ENCODE measurements around the gene GUCA2B.

Gene GUCA2B

DNA sequence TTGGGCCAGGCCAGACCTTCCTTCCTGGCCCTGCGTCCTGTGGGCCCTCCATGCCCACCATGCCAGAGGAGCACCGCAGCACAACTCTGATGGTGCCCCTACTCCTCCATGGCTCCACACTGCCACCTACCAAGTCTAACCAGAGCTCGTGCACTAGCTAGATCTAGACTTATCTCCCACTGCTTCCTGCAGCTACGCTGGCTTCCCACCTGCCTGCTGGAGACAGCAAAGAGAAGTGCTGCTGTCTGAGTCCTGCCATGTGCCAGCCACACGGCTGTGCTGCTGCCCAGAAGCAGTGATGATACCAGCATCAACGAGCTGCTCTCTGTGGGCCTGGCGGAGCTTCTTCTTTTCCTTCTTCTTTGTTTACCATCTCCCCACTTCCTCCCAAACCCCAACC is 4.5 kb downstream of the GUCA2B start:
- Histone ChIP-seq H3K9ac (ENCODE audit: low read length) (no peak overlapping the region), H3K27me3 (ENCODE audit: control insufficient read depth in 1 of 2, insufficient read depth in 2 of 2, low read length in 2 of 2) (peaks cover 0 to 3% of the 10 kb centered on the region in 2 donors), H3K9me3 (ENCODE audit: low read length) (peaks cover 17% of the 10 kb centered on the region), H3K36me3 (ENCODE audit: insufficient read depth, low read length) (no peaks in the 10 kb centered on the region), H3K4me1 (ENCODE audit: insufficient read depth, low read length) (no peaks in the 10 kb centered on the region), H3K4me3 (ENCODE audit: low read depth in 1 of 2, low read length in 2 of 2) (no peak overlapping the region), H3K27ac (ENCODE audit: low read depth, low read length) (no peak overlapping the region)

DNA sequence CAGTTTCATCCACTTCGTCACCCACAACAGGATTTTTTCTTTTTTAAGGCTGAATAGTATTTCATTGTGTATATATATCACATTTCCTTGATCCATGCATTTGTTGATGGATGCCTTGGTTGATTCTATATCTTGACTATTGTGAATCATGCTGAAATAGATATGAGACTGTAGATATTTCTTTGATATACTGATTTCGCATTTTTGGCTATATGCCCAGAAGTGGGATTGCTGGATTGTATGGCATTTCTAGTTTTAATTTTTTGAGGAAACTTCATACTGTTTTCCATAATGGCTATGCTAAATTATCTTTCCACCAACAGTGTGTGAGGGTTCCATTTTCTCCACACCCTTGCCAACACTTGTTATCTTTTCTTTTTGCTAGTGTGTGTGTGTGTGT is 5.0 kb downstream of the GUCA2B start:
- Histone ChIP-seq H3K27me3 (ENCODE audit: control insufficient read depth in 1 of 2, insufficient read depth in 2 of 2, low read length in 2 of 2) (peaks cover 0 to 3% of the 10 kb centered on the region in 2 donors), H3K27ac (ENCODE audit: low read depth, low read length) (no peak overlapping the region), H3K9me3 (ENCODE audit: low read length) (peaks cover 17% of the 10 kb centered on the region), H3K9ac (ENCODE audit: low read length) (no peak overlapping the region), H3K4me1 (ENCODE audit: insufficient read depth, low read length) (no peaks in the 10 kb centered on the region), H3K4me3 (ENCODE audit: low read depth in 1 of 2, low read length in 2 of 2) (no peak overlapping the region), H3K36me3 (ENCODE audit: insufficient read depth, low read length) (no peaks in the 10 kb centered on the region)

DNA sequence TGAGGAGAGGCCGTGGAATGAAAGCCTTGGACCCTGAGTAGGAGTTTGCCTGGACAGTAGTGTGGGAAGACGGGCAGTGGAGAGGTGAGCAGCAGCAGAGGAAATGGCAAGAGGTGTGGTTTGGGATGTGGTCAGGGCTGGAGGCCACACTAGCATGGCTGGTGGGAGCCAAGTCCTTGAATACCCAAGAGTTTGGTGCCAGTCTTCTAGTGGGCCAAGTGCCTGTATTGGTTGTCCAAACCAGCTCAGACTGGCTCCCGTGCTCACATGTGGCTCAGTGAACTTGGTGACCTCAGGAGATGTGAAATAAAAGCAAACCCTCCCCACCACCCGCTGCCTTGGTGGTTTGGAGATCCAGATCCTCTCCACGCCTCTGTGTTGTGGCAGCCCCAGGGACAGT is 9.0 kb downstream of the GUCA2B start:
- Histone ChIP-seq H3K27me3 (ENCODE audit: control insufficient read depth in 1 of 2, insufficient read depth in 2 of 2, low read length in 2 of 2) (no peaks in the 10 kb centered on the region), H3K4me3 (ENCODE audit: low read depth in 1 of 2, low read length in 2 of 2) (no peak overlapping the region), H3K9ac (ENCODE audit: low read length) (no peak overlapping the region), H3K36me3 (ENCODE audit: insufficient read depth, low read length) (no peaks in the 10 kb centered on the region), H3K27ac (ENCODE audit: low read depth, low read length) (no peak overlapping the region), H3K4me1 (ENCODE audit: insufficient read depth, low read length) (peaks cover 6% of the 10 kb centered on the region), H3K9me3 (ENCODE audit: low read length) (peaks cover 17% of the 10 kb centered on the region)

DNA sequence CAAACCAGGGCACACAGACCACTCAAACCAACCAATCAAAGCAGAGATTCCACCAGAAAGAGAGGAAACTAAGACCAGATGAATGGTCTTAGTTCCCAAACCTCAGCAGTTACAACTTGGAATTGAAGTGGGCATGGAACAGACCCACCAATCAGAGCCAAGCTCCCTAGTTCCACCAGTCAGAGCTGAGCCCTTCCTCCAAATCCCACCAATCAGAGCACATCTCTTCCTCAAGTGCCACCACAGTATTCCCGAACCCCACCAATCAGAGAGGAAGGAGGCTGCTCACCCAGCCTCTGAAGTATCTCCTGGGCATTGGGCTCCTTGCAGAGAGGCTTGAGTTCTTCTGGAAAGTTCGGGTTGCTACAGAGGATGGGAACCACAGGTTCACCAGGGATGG is 9.9 kb downstream of the GUCA2B start:
- peaks cover 17% of the 10 kb centered on the region for H3K9me3 ChIP-seq (ENCODE audit: low read length)
- H3K27me3 ChIP-seq (ENCODE audit: control insufficient read depth in 1 of 2, insufficient read depth in 2 of 2, low read length in 2 of 2) = no peaks in the 10 kb centered on the region
- peaks cover 6% of the 10 kb centered on the region for H3K4me1 ChIP-seq (ENCODE audit: insufficient read depth, low read length)
- H3K36me3 ChIP-seq (ENCODE audit: insufficient read depth, low read length) = no peaks in the 10 kb centered on the region
- H3K4me3 ChIP-seq (ENCODE audit: low read depth in 1 of 2, low read length in 2 of 2) = no peak overlapping the region
- no peak overlapping the region for H3K27ac ChIP-seq (ENCODE audit: low read depth, low read length)
- H3K9ac ChIP-seq (ENCODE audit: low read length) = no peak overlapping the region

DNA sequence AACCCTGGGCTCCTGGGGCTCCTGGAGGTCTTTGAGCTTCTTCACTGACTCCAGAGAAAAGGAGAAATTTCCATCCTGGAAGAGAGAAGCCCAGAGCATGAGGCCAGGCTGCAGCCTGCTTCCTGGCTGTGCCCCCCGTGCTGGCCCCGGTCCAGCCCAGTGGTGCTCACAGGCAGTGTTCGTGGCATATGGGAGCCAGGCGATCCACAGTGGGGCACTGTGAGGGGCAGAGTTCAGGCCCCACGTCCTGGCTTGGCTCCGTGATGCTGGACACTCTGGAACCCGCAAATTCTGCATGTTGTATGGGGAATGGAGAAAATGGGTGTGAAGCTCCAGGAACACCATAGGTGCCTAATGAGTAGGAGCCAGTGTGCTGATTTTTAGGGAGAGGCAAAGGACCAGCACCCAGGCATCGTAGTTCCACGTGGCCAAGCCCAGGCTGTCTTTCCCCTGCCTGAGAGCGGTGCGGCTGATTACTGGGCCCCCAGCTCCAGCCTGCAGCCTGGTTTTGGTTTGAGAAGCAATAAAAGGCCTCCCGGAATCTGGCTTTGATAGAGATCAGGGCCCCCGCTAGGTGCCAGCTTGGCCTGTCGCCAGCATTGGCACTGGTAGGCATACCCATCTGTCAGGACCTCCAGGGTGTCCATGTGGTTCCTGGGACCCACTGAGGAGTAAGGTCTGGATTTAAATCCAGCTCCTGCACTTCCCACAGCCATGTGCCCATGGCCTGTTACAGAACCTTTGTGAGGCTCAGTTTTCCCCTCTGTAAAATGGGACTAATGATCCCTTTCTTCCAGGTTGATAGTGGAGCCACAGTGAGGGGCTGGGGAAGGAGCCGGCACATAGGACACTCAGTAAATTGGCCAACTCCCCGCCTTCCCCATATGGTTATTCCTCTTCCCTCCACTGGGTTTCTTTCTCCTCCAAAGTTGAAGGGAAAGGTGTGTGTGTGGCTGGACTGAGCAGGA is 10.6 kb downstream of the GUCA2B start:
- peaks cover 6% of the 10 kb centered on the region for H3K4me1 ChIP-seq (ENCODE audit: insufficient read depth, low read length)
- peaks cover 17% of the 10 kb centered on the region for H3K9me3 ChIP-seq (ENCODE audit: low read length)
- H3K9ac ChIP-seq (ENCODE audit: low read length) = no peak overlapping the region
- no peak overlapping the region for H3K27ac ChIP-seq (ENCODE audit: low read depth, low read length)
- H3K4me3 ChIP-seq (ENCODE audit: low read depth in 1 of 2, low read length in 2 of 2) = no peak overlapping the region
- no peaks in the 10 kb centered on the region for H3K36me3 ChIP-seq (ENCODE audit: insufficient read depth, low read length)
- no peaks in the 10 kb centered on the region for H3K27me3 ChIP-seq (ENCODE audit: control insufficient read depth in 1 of 2, insufficient read depth in 2 of 2, low read length in 2 of 2)

DNA sequence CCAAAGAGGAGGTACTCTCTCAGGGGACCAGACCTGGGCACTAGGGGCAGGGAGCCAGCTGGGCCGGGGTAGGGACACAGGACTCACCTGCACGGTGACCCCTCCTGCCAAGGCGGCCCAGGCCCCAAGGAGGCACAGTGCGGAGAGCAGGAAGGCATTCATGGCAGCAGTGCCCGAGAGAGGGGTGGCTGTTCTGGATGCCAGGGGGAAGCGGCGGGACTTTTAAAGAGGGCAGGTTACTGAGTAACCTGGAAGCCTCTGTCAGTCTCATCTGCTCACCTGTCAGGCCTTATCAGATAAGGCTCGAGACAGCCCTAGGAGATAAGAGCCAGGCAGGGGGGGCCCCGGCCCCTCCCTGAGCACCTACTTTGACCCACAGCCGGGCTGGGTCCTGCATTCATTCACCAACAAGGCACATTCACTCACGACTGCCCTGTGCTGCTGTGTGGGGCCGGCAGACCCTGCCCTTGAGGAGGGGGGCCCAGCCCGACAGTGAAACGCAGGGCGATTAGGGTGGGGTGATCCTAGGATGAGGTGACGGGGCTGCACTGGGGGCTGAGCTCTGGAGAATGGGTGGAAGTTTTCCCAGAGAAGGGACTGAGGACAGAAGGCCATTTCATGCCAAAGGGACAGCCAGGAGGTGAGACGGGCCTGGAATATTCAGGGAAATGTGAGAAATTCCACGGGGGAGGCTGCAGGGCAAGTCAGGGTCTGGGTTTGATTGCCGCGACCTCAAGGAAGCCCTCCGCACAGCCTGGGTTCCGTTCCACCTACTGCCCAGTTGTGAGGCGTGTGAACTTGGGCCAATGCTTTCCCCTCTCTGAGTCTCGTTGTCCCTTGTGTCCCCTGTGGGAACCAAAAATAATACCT is 11.6 kb downstream of the GUCA2B start, which contains the start of gene GUCA2A:
Gene GUCA2A, minus strand, starts transcription at position 195 of the 870 bp plus-strand sequence. Its CDS starts 33 bp downstream, at position 162.
- Histone ChIP-seq H3K4me1 (ENCODE audit: insufficient read depth, low read length) (peaks cover 6% of the 10 kb centered on the region), H3K36me3 (ENCODE audit: insufficient read depth, low read length) (no peaks in the 10 kb centered on the region), H3K9ac (ENCODE audit: low read length) (no peak within 1 kb of the TSS), H3K27me3 (ENCODE audit: control insufficient read depth in 1 of 2, insufficient read depth in 2 of 2, low read length in 2 of 2) (no peaks in the 10 kb centered on the region), H3K27ac (ENCODE audit: low read depth, low read length) (no peak within 1 kb of the TSS), H3K9me3 (ENCODE audit: low read length) (peaks cover 11% of the 10 kb centered on the region), H3K4me3 (ENCODE audit: low read depth in 1 of 2, low read length in 2 of 2) (no peak within 1 kb of the TSS)

DNA sequence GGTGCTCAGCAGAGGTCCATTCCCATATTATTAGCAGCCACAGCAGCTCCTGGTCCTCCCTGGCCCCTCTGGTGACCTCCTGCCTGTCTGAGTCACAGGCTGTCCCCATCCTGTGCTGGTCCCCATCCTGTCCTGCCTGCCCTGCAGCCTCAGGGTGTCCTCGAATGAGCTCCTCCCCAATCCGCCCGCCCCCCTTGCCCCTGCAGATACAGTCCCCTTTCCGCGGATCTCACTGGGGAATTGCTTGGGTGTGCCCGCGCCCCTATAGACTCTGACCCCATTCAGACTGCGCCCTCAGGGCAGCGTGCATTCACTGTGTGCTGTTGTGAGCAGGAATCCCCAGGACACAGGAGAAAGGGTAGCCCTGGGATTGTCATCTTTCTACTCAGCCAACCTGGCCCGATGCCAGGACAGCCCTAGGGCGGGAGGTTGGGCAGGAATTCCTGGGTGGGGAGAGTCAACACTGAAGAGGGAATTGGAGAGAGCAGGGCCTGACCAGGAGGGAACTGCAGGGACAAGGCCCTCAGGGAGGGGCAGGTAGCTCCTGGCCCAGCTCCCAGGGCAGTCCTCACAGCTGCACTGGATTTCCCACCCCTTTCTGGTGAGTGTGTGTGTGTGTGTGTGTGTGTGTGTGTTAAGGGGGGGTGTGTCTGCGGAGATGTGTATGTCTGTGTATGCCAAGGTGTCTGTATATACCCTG is 12.5 kb downstream of the GUCA2B start:
- H3K36me3 ChIP-seq (ENCODE audit: insufficient read depth, low read length) = no peaks in the 10 kb centered on the region
- peaks cover 6% of the 10 kb centered on the region for H3K4me1 ChIP-seq (ENCODE audit: insufficient read depth, low read length)

DNA sequence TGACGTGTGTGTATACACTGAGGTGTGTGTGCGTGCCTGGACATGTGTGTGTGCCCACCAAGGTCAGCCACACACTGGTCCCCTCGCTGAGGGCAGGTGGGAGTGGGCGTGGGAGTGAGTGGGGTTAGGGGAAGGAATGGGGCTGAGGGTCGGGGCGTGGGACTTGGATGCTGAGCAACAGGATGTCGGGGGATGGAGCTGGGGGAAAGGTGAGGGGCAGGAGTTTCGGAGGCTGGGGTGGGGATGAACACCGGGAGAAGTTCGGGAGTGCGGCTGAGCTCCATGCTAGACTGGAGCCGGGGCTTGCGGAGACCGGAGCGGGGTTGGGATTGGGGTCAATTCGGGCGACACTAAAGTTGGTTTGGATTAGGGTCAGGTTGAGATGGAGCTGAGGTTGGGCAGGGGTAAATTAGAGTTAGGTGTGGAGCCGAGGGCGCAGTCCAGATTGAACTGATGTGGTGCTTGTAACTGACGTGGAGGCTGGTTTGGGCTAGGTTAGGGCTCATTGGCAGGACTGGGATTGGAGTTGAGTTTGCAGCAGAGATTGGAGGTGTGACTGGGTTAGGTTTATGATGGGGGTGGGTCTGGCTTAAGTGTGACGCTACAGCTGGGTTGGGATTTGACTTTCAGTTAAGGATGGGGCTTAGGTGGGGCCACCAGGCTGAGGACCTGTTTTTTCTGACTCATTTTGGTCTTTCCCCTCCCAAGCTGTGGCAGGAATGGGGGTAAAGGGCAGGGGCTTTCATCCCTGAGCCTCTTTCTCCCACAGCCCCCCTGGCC is 14.6 kb downstream of the GUCA2B start:
- Histone ChIP-seq H3K9me3 (ENCODE audit: low read length) (no peaks in the 10 kb centered on the region), H3K27ac (ENCODE audit: low read depth, low read length) (no peak overlapping the region), H3K4me3 (ENCODE audit: low read depth in 1 of 2, low read length in 2 of 2) (no peak overlapping the region), H3K4me1 (ENCODE audit: insufficient read depth, low read length) (peaks cover 11% of the 10 kb centered on the region), H3K36me3 (ENCODE audit: insufficient read depth, low read length) (no peaks in the 10 kb centered on the region), H3K27me3 (ENCODE audit: control insufficient read depth in 1 of 2, insufficient read depth in 2 of 2, low read length in 2 of 2) (no peaks in the 10 kb centered on the region), H3K9ac (ENCODE audit: low read length) (no peak overlapping the region)

More for the DNA sequence above, 12.5 kb downstream of the GUCA2B start:
- H3K27ac ChIP-seq (ENCODE audit: low read depth, low read length) = no peak overlapping the region
- H3K9me3 ChIP-seq (ENCODE audit: low read length) = peaks cover 4% of the 10 kb centered on the region
- H3K27me3 ChIP-seq (ENCODE audit: control insufficient read depth in 1 of 2, insufficient read depth in 2 of 2, low read length in 2 of 2) = no peaks in the 10 kb centered on the region
- no peak overlapping the region for H3K9ac ChIP-seq (ENCODE audit: low read length)
- H3K4me3 ChIP-seq (ENCODE audit: low read depth in 1 of 2, low read length in 2 of 2) = no peak overlapping the region

DNA sequence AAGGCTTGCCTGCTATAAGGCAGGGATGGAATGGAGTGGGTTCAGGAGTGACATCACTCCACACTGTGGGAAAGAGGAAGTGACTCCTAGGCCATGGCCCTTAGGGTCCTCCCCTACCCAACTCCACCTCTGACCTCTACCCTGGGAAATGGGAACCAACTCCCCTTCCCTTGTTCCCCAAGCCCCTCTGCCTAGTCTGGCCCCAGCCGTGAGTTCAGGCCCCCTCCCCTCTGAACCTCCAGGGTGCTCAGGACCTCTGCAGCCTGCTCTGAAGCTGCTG is 15.1 kb downstream of the GUCA2B start:
- Histone ChIP-seq H3K27ac (ENCODE audit: low read depth, low read length) (no peak overlapping the region), H3K4me1 (ENCODE audit: insufficient read depth, low read length) (peaks cover 17% of the 10 kb centered on the region), H3K9me3 (ENCODE audit: low read length) (no peaks in the 10 kb centered on the region), H3K27me3 (ENCODE audit: control insufficient read depth in 1 of 2, insufficient read depth in 2 of 2, low read length in 2 of 2) (no peaks in the 10 kb centered on the region), H3K36me3 (ENCODE audit: insufficient read depth, low read length) (no peaks in the 10 kb centered on the region), H3K9ac (ENCODE audit: low read length) (no peak overlapping the region), H3K4me3 (ENCODE audit: low read depth in 1 of 2, low read length in 2 of 2) (no peak overlapping the region)

DNA sequence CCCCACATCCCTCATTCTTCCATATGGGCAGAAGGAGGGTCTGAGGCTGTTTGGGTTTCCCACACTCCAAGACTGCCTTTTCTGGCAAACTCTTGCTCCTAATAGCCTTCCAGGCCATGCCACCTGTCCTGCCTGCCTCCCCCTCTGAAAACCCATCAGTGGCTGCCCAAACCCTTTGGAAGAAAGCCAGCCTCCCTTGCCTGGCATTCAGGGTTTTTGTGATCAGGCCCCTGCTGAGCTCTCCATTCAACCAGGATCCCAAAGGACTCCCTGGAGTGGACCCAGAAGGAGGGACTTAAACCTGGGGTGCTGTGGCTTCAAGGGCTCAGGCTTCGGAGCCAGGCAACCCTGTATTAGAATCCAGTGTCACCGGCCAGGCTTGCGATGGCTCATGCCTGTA is 15.6 kb downstream of the GUCA2B start:
- Histone ChIP-seq H3K9me3 (ENCODE audit: low read length) (no peaks in the 10 kb centered on the region), H3K4me3 (ENCODE audit: low read depth in 1 of 2, low read length in 2 of 2) (no peak overlapping the region), H3K4me1 (ENCODE audit: insufficient read depth, low read length) (peaks cover 21% of the 10 kb centered on the region), H3K9ac (ENCODE audit: low read length) (no peak overlapping the region), H3K36me3 (ENCODE audit: insufficient read depth, low read length) (no peaks in the 10 kb centered on the region), H3K27me3 (ENCODE audit: control insufficient read depth in 1 of 2, insufficient read depth in 2 of 2, low read length in 2 of 2) (no peaks in the 10 kb centered on the region), H3K27ac (ENCODE audit: low read depth, low read length) (no peak overlapping the region)
